ENCODE measurements around the gene SH3TC2.

SH3TC2 gene

GRCh38 chr5:148962200-148962550, 100.7 kb downstream of the SH3TC2 start:
- no peak for DNase-seq (ENCODE audit: extremely low read depth, low read depth)
- H3K4me3 ChIP-seq (replicated peaks; ENCODE audit: low read depth, low read length), result no peak overlapping the region
- TF ChIP-seq CTCF (IDR thresholded peaks at IDR 0.05; ENCODE audit: low read depth, low read length, missing control alignments), result no peak

GRCh38 chr5:148961261-148962199, 101.3 kb downstream of the SH3TC2 start:
- no peak for TF ChIP-seq CTCF (IDR thresholded peaks at IDR 0.05; ENCODE audit: low read depth, low read length, missing control alignments)
- H3K4me3 ChIP-seq (replicated peaks; ENCODE audit: low read depth, low read length), result no peak overlapping the region
- DNase-seq (ENCODE audit: extremely low read depth, low read depth), result no peak

GRCh38 chr5:148960070-148960769, 102.6 kb downstream of the SH3TC2 start:
- no peak for DNase-seq (ENCODE audit: extremely low read depth, low read depth)
- H3K4me3 ChIP-seq (replicated peaks; ENCODE audit: low read depth, low read length), result no peak overlapping the region
- TF ChIP-seq CTCF (IDR thresholded peaks at IDR 0.05; ENCODE audit: low read depth, low read length, missing control alignments), result no peak

GRCh38 chr5:148957591-148958202, 105.2 kb downstream of the SH3TC2 start:
- DNase-seq (ENCODE audit: extremely low read depth, low read depth), result no peak
- no peak overlapping the region for H3K4me3 ChIP-seq (replicated peaks; ENCODE audit: low read depth, low read length)
- TF ChIP-seq CTCF (IDR thresholded peaks at IDR 0.05; ENCODE audit: low read depth, low read length, missing control alignments), result peak; percentile 87

- H3K4me3 ChIP-seq (replicated peaks; ENCODE audit: low read depth, low read length), result no peak overlapping the region
- no peak for TF ChIP-seq CTCF (IDR thresholded peaks at IDR 0.05; ENCODE audit: low read depth, low read length, missing control alignments)
- no peak for DNase-seq (ENCODE audit: extremely low read depth, low read depth)
Observed at GRCh38 chr5:148956477-148957385, 106.1 kb downstream of the SH3TC2 start.

Measured in HFF-Myc (cell line).